PC-3 (cell line): ENCODE data around the gene TSEN54.

Experiments used
- EZH2 ChIP-seq: fragments of 300-600 bp; sonication (generic); IDR thresholded peaks from one replicate; pipeline ENCODE4 v1.6.1; 2017; ENCODE audit warnings: antibody characterized with exemption, mild to moderate bottlenecking, low read length; ENCODE audit not compliant: unreplicated experiment
- EZH2phosphoT487 ChIP-seq: fragments of 300-600 bp; sonication (generic); IDR thresholded peaks from 2 replicates; pipeline ENCODE4 v1.6.1; 2018; ENCODE audit warnings: mild to moderate bottlenecking, antibody characterized with exemption, low read length, borderline replicate concordance
- TF ChIP-seq, protein P1 (sequence below): fragments of 300-600 bp; sonication (generic); conservative IDR thresholded peaks from 2 replicates; pipeline ENCODE4 v1.5.1; 2017; ENCODE audit warnings: antibody characterized with exemption, low read depth, mild to moderate bottlenecking, low read length

DNA sequence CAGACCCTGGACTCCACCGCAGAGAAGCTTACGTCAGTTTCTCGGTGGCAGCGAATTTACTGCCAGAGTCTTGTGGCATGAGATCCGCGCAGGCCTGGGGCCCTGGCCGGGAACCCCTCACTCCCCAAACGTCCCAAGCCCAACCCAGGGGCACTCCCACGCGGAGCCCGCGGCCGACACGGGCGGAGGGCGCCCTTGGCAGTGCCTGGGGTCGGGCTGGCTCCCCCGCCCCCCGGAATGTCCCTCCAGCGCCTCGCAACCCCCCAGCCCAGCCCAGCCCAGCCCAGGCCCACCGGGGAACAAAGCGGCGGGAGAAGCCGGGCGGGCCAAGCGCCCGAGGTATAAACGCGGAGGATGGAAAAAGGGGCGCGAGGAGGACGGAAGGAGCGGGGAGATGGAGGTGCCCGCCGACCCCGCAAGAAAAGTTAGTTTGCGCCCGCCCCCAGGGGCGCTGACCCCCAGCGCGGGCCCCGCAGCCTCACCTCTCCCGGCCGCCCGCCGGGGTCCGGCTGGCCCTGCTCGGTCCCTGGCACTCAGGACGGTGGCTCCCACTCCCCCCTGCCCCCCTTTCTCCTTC, 1.3 kb upstream of the TSEN54 start:
- no peak for TF ChIP-seq EZH2phosphoT487
- TF ChIP-seq, protein P1, sequence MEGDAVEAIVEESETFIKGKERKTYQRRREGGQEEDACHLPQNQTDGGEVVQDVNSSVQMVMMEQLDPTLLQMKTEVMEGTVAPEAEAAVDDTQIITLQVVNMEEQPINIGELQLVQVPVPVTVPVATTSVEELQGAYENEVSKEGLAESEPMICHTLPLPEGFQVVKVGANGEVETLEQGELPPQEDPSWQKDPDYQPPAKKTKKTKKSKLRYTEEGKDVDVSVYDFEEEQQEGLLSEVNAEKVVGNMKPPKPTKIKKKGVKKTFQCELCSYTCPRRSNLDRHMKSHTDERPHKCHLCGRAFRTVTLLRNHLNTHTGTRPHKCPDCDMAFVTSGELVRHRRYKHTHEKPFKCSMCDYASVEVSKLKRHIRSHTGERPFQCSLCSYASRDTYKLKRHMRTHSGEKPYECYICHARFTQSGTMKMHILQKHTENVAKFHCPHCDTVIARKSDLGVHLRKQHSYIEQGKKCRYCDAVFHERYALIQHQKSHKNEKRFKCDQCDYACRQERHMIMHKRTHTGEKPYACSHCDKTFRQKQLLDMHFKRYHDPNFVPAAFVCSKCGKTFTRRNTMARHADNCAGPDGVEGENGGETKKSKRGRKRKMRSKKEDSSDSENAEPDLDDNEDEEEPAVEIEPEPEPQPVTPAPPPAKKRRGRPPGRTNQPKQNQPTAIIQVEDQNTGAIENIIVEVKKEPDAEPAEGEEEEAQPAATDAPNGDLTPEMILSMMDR = no peak
- TF ChIP-seq EZH2 = no peak
